Esophagus (tissue), 2 donors: Measurements from ENCODE around the gene ZNF512B. TPM values are rescaled to one million over a fixed set of nuclear protein-coding genes. Genes with fewer than 3 reads are reported as not detected.

Source experiments
- H3K27ac ChIP-seq, 2 donors: one replicate each; pipeline ENCODE4 v1.5.1; 2013; ENCODE audit warnings: low read depth in 2 of 2, mild to moderate bottlenecking in 2 of 2, inconsistent platforms in 1 of 2, low read length in 1 of 2, moderate library complexity in 1 of 2
- H3K27me3 ChIP-seq, 2 donors: one replicate each; pipeline ENCODE4 v1.6.1; 2013; ENCODE audit warnings: low read length in 2 of 2, control low read depth in 1 of 2, mild to moderate bottlenecking in 1 of 2; ENCODE audit not compliant: insufficient read depth in 2 of 2, control insufficient read depth in 1 of 2
- H3K36me3 ChIP-seq, 2 donors: one replicate each; pipeline ENCODE4 v1.6.1; 2013; ENCODE audit warnings: low read length in 1 of 2; ENCODE audit not compliant: control insufficient read depth in 2 of 2, insufficient read depth in 2 of 2
- H3K4me1 ChIP-seq, 2 donors: one replicate each; pipeline ENCODE4 v1.6.1; 2013; ENCODE audit warnings: low read length in 1 of 2; ENCODE audit not compliant: control insufficient read depth in 2 of 2, insufficient read depth in 2 of 2
- H3K4me3 ChIP-seq, 2 donors: one replicate each; pipeline ENCODE4 v1.5.1; 2013; ENCODE audit warnings: low read length in 2 of 2, mild to moderate bottlenecking in 2 of 2, low read depth in 1 of 2, moderate library complexity in 1 of 2
- H3K9me3 ChIP-seq, 2 donors: one replicate each; pipeline ENCODE4 v1.6.1; 2013; ENCODE audit warnings: mild to moderate bottlenecking in 2 of 2, low read depth in 1 of 2, low read length in 1 of 2, moderate library complexity in 1 of 2; ENCODE audit not compliant: control insufficient read depth in 2 of 2, insufficient read depth in 1 of 2
- WGBS, 2 donors: extraction: QIAGEN DNeasy Blood & Tissue Kit; methylation state at CpG; one replicate each; pipeline ENCODE4 v1.1.7; 2013; 5-methylcytosine and 5-hydroxymethylcytosine counted together
- polyA plus RNA-seq, 2 donors: library from polyadenylated mRNA; stranded (reverse); fragments of 200-250 nt; gene quantifications; one replicate each; pipeline ENCODE4 v1.2.3, GENCODE V29; 2013
- donor health status: healthy with polysubstance abuse.
- donor health status: Bipolar disorder and iron deficiency.

ZNF512B gene
- polyA plus RNA-seq, 2 donors: 10.1 to 18.3 TPM

GRCh38 chr20:63952210-63952535 is 17.6 kb downstream of the ZNF512B start:
- WGBS, 2 donors: 54 to 56% methylated on average over 15 of the region's 15 CpGs
- H3K27ac ChIP-seq: peak overlapping the region; percentile 96 to 99
- H3K27me3 ChIP-seq: no peaks in the 10 kb centered on the region
- peak overlapping the region in 1 of 2 donors; percentile 1 for H3K4me3 ChIP-seq
- H3K36me3 ChIP-seq: peaks cover 0 to 5% of the 10 kb centered on the region in 2 donors
- H3K9me3 ChIP-seq: no peaks in the 10 kb centered on the region
- H3K4me1 ChIP-seq: peaks cover 24 to 64% of the 10 kb centered on the region in 2 donors

GRCh38 chr20:63951398-63952209 is 18.1 kb downstream of the ZNF512B start:
- Histone ChIP-seq H3K9me3 (no peaks in the 10 kb centered on the region), H3K27ac (peak overlapping the region; percentile 96 to 99), H3K4me3 (peak overlapping the region; percentile 5 to 17), H3K27me3 (no peaks in the 10 kb centered on the region), H3K4me1 (peaks cover 24 to 66% of the 10 kb centered on the region in 2 donors), H3K36me3 (peaks cover 0 to 7% of the 10 kb centered on the region in 2 donors)
- 50 to 57% methylated on average over 16 to 17 of the region's 17 CpGs for WGBS, 2 donors

GRCh38 chr20:63950701-63951397 is 18.9 kb downstream of the ZNF512B start:
- H3K27ac ChIP-seq: peak overlapping the region; percentile 96 to 99
- WGBS, 2 donors: 62 to 66% methylated on average over 20 of the region's 20 CpGs
- H3K27me3 ChIP-seq: no peaks in the 10 kb centered on the region
- peak overlapping the region; percentile 5 to 17 for H3K4me3 ChIP-seq
- no peaks in the 10 kb centered on the region for H3K9me3 ChIP-seq
- H3K4me1 ChIP-seq: peaks cover 24 to 66% of the 10 kb centered on the region in 2 donors
- H3K36me3 ChIP-seq: peaks cover under 1 to 12% of the 10 kb centered on the region in 2 donors

- 29 to 45% methylated on average over 27 of the region's 27 CpGs for WGBS, 2 donors
- peaks cover 23 to 61% of the 10 kb centered on the region in 2 donors for H3K4me1 ChIP-seq
- no peaks in the 10 kb centered on the region for H3K27me3 ChIP-seq
- H3K9me3 ChIP-seq: no peaks in the 10 kb centered on the region
- peak overlapping the region; percentile 96 to 99 for H3K27ac ChIP-seq
- H3K36me3 ChIP-seq: peaks cover 4 to 37% of the 10 kb centered on the region in 2 donors
- H3K4me3 ChIP-seq: peak overlapping the region in 1 of 2 donors; percentile 2
Observed at GRCh38 chr20:63947638-63948456, 21.9 kb downstream of the ZNF512B start.

GRCh38 chr20:63946986-63947637 is 22.6 kb downstream of the ZNF512B start:
- no peaks in the 10 kb centered on the region for H3K9me3 ChIP-seq
- H3K36me3 ChIP-seq: peaks cover 4 to 42% of the 10 kb centered on the region in 2 donors
- no peaks in the 10 kb centered on the region for H3K27me3 ChIP-seq
- H3K27ac ChIP-seq: peak overlapping the region; percentile 19 to 99
- peaks cover 19 to 62% of the 10 kb centered on the region in 2 donors for H3K4me1 ChIP-seq
- no peak overlapping the region for H3K4me3 ChIP-seq
- 79 to 82% methylated on average over 15 of the region's 15 CpGs for WGBS, 2 donors

GRCh38 chr20:63945921-63946920 is 23.5 kb downstream of the ZNF512B start:
- Histone ChIP-seq H3K36me3 (peaks cover 4 to 43% of the 10 kb centered on the region in 2 donors), H3K9me3 (no peaks in the 10 kb centered on the region), H3K4me1 (peaks cover 17 to 53% of the 10 kb centered on the region in 2 donors), H3K27me3 (no peaks in the 10 kb centered on the region), H3K4me3 (no peak overlapping the region), H3K27ac (no peak overlapping the region)
- WGBS, 2 donors: 90 to 92% methylated on average over 38 to 39 of the region's 39 CpGs

- Histone ChIP-seq H3K4me3 (no peak overlapping the region), H3K9me3 (peaks cover 0 to 2% of the 10 kb centered on the region in 2 donors), H3K27me3 (no peaks in the 10 kb centered on the region), H3K27ac (no peak overlapping the region), H3K4me1 (peaks cover 7 to 46% of the 10 kb centered on the region in 2 donors), H3K36me3 (peaks cover 7 to 54% of the 10 kb centered on the region in 2 donors)
- 82 to 89% methylated on average over 17 of the region's 17 CpGs for WGBS, 2 donors
Observed at GRCh38 chr20:63945031-63945658, 24.6 kb downstream of the ZNF512B start.
